Fibroblast of villous mesenchyme (primary cell): ENCODE data around the gene CXCR6. TPM values are rescaled to one million over a fixed set of nuclear protein-coding genes. Genes with fewer than 3 reads are reported as not detected.

Experiments used
- DNase-seq: peaks from one replicate; pipeline ENCODE4 v3.0.0-alpha.2; 2010; ENCODE audit warnings: low read depth
- H3K4me3 ChIP-seq: 2 replicates; pipeline ENCODE4 v1.5.1; 2011; ENCODE audit warnings: low read depth, mild to moderate bottlenecking, low read length
- CTCF ChIP-seq: IDR thresholded peaks from 2 replicates; pipeline ENCODE4 v1.5.1; 2012; ENCODE audit warnings: low read depth, mild to moderate bottlenecking, low read length; ENCODE audit not compliant: insufficient read depth
- total RNA-seq: library from RNA; depleted of rRNA; stranded (reverse); fragments of >200 nt; gene quantifications from 2 replicates; pipeline ENCODE4 v1.2.3, GENCODE V29; 2012

The CXCR6 gene
- total RNA-seq, 1 donor: under 0.01 TPM

GRCh38 chr3:45966371-45966791 lies 23.1 kb downstream of the CXCR6 start:
- no peak for TF ChIP-seq CTCF
- no peak for DNase-seq
- no peak overlapping the region for H3K4me3 ChIP-seq

DNA sequence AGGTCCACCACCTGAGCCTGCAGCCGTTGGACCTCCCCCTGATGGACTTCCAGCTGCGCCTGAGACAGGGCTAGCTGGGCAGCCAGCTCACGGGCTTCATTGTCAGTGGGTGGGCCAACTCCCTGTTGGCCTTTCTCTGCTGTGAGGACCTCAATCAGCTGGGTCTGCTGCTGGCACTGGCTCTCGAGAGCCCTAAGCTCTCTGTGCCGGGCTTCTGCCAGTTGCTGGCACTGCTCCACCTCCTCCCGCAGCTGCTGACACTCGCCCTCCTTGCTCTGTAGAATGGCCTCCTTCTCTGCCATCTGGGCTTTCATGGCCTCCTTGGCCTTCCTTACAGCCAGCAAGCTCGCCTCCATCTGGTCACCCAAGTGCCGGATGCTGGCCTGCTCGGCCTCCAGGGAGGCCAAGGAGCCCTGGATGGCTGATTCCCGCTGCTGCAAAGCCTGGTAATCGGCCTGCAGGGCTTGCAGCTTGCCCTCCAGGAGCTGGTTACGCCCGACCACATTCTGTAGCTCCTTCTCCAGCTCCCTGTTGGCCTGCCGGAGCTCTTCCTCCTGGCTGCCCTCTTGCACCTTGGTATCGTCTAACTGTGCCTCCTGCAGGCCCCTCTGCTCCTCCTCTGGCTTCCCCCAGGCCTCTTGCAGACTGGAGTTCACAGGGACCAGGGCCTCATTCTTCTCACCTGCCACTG lies 23.8 kb downstream of the CXCR6 start:
- H3K4me3 ChIP-seq: no peak overlapping the region
- no peak for TF ChIP-seq CTCF
- no peak for DNase-seq

DNA sequence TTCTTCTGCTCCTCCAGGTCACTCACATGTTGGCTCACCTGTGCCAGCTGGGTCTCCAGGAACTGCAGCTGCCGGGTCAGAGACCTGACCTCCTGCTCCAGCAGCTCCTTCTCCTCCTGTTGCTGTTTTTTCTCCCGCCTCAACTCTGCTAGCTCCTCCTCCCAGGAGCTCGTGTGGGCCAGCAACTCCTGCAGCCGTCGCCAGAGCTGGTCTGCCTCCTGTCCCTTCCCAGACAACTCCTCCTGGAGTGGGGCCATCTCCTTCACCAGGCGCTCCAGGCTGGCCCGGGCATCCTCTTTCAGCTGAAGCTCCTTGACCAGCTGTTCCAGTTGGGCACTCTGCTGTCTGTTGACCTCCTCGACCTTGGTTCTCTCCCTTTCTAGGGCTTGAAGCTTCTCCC lies 24.5 kb downstream of the CXCR6 start:
- H3K4me3 ChIP-seq: no peak overlapping the region
- no peak for TF ChIP-seq CTCF
- DNase-seq: no peak

GRCh38 chr3:45968149-45968548 lies 24.9 kb downstream of the CXCR6 start:
- TF ChIP-seq CTCF: no peak
- DNase-seq: no peak

DNA sequence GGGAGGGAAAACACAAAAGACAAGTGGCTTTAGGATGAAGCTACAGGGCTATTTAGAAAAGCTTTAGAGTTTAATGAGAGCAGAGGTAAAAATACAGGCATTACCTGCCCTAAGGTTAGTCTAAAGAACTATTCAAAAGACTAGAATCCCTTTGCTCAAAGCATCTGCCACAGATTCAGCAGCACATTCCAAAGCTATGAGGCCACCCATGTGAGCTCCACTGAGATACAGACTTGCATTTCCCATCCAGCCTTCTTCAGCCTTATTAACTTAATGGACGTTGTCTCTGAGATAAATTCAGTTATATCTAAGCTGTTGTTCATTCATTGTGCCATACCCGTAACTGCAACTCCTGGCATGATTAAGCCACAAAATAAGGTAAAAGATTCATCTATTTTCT lies 25.4 kb downstream of the CXCR6 start:
- DNase-seq: peak; percentile 73
- H3K4me3 ChIP-seq: no peak overlapping the region
- TF ChIP-seq CTCF: no peak

More at GRCh38 chr3:45968149-45968548, 24.9 kb downstream of the CXCR6 start:
- no peak overlapping the region for H3K4me3 ChIP-seq

GRCh38 chr3:45969116-45969515 lies 25.9 kb downstream of the CXCR6 start:
- no peak overlapping the region for H3K4me3 ChIP-seq
- no peak for DNase-seq
- TF ChIP-seq CTCF: no peak

DNA sequence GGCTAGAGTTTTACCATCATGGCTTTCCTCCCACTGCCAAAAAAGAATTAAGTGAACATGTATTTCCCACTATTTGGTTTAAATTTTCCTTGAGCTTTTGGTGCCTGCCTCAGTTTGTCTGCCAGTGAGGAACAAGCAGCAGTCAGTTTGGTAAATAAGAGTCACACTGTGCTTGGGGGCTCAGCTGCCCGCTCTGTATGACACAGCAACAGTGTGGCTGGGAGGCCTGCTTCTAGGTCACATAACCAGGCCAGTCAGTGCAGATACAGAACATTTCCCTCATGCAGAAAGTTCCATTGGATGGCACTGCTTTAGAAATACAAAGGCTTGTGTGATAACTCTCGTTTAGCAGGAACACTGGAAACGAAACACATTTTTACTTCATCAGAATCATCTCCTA lies 26.7 kb downstream of the CXCR6 start:
- no peak for DNase-seq
- no peak for TF ChIP-seq CTCF
- no peak overlapping the region for H3K4me3 ChIP-seq
